T-helper 1 cell treated with Interleukin-12 subunit alpha and Interleukin-12 subunit beta and Interleukin-4 antibody, amounts not matched to agents 30 μg/mL and 1 μg/mL, for 36 hours (primary cell): ENCODE data around the gene DUSP28.

ENCODE experiments used
- H3K27ac Mint-ChIP-seq: one replicate; pipeline ENCODE4 v1.8.0; 2021; ENCODE audit warnings: mild to moderate bottlenecking, mixed read lengths
- H3K27me3 Mint-ChIP-seq: one replicate; pipeline ENCODE4 v1.8.0; 2021; ENCODE audit warnings: low read depth, mixed read lengths
- H3K36me3 Mint-ChIP-seq: one replicate; pipeline ENCODE4 v1.8.0; 2021; ENCODE audit warnings: low read depth, mixed read lengths
- H3K4me1 Mint-ChIP-seq: one replicate; pipeline ENCODE4 v1.8.0; 2021; ENCODE audit warnings: low read depth, mixed read lengths
- H3K4me3 Mint-ChIP-seq: one replicate; pipeline ENCODE4 v1.8.0; 2021; ENCODE audit warnings: mild to moderate bottlenecking, moderate library complexity, mixed read lengths
- H3K9me3 Mint-ChIP-seq: one replicate; pipeline ENCODE4 v1.8.0; 2021; ENCODE audit warnings: mixed read lengths

Gene DUSP28

GRCh38 chr2:240571314-240571973, 11.3 kb downstream of the DUSP28 start:
- H3K9me3 Mint-ChIP-seq = no peaks in the 10 kb centered on the region
- H3K4me1 Mint-ChIP-seq = peaks cover 28% of the 10 kb centered on the region
- H3K27me3 Mint-ChIP-seq = no peaks in the 10 kb centered on the region
- no peak overlapping the region for H3K27ac Mint-ChIP-seq
- H3K36me3 Mint-ChIP-seq = peaks cover 7% of the 10 kb centered on the region
- peak overlapping the region; percentile 49 for H3K4me3 Mint-ChIP-seq

DNA sequence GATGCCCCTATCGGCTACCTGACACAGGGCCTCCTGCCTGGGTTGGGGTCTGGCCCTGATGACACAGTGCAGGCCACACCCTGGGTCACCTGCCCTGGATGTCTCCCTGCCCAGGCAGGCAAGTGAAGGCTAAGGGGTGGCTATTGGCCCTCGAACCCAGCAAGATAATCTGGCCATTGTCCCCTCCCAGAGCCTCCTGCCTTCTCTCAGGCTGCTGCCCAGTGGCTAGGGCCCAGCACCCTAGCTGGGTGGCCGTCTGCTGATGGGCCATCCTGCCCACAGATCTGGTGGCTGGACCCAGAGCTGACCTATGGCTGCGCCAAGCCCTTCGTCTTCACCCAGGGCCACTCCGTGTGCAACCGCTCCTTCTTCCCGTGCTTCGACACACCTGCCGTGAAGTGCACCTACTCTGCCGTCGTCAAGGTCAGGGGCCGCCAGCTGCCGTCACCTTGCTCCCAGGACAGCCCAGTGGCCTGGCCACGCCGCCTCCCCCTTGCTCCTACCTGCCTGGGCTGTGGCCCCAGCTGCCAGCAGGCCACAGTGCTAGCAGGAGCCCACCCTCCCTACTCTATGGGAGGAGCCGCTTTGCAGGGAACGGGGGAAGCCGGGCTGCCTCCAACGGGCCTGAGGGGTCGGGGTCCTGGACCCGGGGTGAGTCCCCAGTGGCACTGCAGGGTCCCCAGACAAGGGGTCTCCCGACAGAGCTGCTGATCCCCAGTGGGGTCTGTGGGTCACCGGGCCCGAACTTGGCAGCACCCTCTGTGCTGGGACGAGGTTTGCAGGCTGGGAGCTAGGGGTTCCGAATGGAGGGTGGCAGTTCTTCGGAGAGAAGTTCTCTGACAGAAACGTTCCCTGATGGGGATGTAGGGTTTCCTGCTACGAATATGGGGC, 12.2 kb downstream of the DUSP28 start:
- Mint-ChIP-seq H3K27ac (no peak overlapping the region), H3K4me1 (peaks cover 23% of the 10 kb centered on the region), H3K9me3 (no peaks in the 10 kb centered on the region), H3K27me3 (no peaks in the 10 kb centered on the region), H3K4me3 (no peak overlapping the region), H3K36me3 (peaks cover 7% of the 10 kb centered on the region)

DNA sequence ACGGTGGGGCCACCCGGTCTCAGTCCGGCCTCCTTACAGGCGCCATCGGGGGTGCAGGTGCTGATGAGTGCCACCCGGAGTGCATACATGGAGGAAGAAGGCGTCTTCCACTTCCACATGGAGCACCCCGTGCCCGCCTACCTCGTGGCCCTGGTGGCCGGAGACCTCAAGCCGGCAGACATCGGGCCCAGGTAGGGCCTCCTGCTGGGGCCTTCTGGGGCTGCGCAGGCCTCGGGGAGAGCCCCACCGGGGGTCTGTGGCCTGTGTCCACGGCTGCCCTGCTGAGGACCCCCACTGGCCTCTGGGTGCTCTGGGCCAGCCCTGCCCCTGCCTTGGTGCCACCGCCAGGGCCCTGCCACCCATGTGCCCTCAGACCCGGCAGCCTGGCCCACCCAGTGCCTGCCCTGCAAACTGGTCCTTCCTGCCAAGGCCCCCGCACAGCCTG, 12.9 kb downstream of the DUSP28 start:
- Mint-ChIP-seq H3K27ac (no peak overlapping the region), H3K9me3 (no peaks in the 10 kb centered on the region), H3K36me3 (peaks cover 5% of the 10 kb centered on the region), H3K27me3 (no peaks in the 10 kb centered on the region), H3K4me3 (no peak overlapping the region), H3K4me1 (peaks cover 18% of the 10 kb centered on the region)

GRCh38 chr2:240573516-240574385, 13.6 kb downstream of the DUSP28 start:
- H3K27ac Mint-ChIP-seq = no peak overlapping the region
- no peak overlapping the region for H3K4me3 Mint-ChIP-seq
- no peaks in the 10 kb centered on the region for H3K9me3 Mint-ChIP-seq
- H3K36me3 Mint-ChIP-seq = peaks cover 7% of the 10 kb centered on the region
- H3K4me1 Mint-ChIP-seq = peaks cover 18% of the 10 kb centered on the region
- H3K27me3 Mint-ChIP-seq = no peaks in the 10 kb centered on the region

- no peak overlapping the region for H3K27ac Mint-ChIP-seq
- no peak overlapping the region for H3K4me3 Mint-ChIP-seq
- no peaks in the 10 kb centered on the region for H3K27me3 Mint-ChIP-seq
- peaks cover 19% of the 10 kb centered on the region for H3K4me1 Mint-ChIP-seq
- peaks cover 10% of the 10 kb centered on the region for H3K36me3 Mint-ChIP-seq
- H3K9me3 Mint-ChIP-seq = no peaks in the 10 kb centered on the region
Measured at GRCh38 chr2:240574386-240575100, 14.4 kb downstream of the DUSP28 start.

DNA sequence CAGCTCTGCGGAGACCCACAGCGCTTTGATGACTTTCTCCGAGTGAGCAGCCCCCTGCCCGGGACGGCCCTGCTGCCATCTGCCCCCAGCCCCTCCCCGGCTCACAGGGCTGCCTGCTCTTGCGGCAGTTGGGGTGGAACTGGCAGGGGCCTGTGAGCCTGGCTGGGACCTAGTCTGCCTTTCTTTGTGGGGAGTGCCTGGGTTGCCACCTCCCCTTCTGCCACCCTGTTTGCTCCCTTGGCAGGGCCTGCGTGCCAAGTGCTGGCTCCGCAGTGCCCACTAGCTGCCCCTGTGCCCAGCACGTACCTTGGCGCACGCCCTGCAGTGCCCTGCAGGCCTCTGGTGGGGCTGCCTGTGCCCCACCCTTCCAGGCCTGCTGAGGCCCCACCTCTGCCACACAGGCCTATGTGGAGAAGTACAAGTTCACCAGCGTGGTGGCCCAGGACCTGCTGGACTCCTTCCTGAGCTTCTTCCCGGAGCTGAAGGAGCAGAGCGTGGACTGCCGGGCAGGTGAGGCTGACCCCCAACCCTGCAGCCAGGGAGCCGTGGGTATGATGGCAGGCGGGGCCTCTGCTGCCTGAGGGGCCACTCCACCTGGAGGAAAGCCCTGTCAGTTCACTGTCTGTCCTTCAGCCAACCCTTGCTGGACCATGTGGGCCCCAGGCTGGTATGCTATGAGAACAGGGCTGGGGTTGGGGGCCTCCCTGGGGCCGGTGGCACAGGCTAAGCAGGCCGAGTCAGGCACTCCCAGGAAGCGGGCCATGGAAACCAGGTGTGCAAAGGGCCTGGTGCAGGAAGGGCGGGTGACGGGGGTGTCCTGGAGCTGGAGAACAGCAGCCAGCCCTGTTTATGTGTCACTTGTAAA, 15.2 kb downstream of the DUSP28 start:
- Mint-ChIP-seq H3K4me3 (no peak overlapping the region), H3K27ac (no peak overlapping the region), H3K9me3 (no peaks in the 10 kb centered on the region), H3K4me1 (peaks cover 22% of the 10 kb centered on the region), H3K36me3 (peaks cover 8% of the 10 kb centered on the region), H3K27me3 (no peaks in the 10 kb centered on the region)

- Mint-ChIP-seq H3K4me1 (peaks cover 22% of the 10 kb centered on the region), H3K27me3 (no peaks in the 10 kb centered on the region), H3K36me3 (peaks cover 15% of the 10 kb centered on the region), H3K4me3 (no peak overlapping the region), H3K9me3 (no peaks in the 10 kb centered on the region), H3K27ac (no peak overlapping the region)
Measured at GRCh38 chr2:240576036-240576435, 15.9 kb downstream of the DUSP28 start.

DNA sequence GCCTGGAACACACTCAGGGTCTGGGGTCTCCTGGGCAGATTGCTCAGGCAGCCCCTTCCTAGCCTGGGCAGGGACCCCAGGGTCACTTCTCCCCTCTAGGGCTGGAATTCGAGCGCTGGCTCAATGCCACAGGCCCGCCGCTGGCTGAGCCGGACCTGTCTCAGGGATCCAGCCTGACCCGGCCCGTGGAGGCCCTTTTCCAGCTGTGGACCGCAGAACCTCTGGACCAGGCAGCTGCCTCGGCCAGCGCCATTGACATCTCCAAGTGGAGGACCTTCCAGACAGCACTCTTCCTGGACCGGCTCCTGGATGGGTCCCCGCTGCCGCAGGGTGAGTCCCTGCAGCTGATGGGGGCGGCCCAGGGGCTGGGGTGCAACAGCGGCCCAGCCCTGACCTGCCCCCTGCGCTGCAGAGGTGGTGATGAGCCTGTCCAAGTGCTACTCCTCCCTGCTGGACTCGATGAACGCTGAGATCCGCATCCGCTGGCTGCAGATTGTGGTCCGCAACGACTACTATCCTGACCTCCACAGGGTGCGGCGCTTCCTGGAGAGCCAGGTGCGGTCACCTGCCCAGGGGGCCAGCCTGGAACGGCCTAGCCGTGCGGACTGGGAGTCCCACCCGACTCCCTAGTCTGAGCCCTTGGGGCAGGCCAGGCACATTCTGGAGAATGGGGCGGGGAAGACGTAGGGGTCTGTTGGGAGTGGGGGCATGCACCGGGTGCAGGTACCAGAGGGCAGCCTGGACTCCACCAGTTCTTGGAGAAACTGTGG, 16.5 kb downstream of the DUSP28 start:
- H3K36me3 Mint-ChIP-seq = peaks cover 13% of the 10 kb centered on the region
- H3K27me3 Mint-ChIP-seq = no peaks in the 10 kb centered on the region
- H3K27ac Mint-ChIP-seq = no peak overlapping the region
- no peaks in the 10 kb centered on the region for H3K9me3 Mint-ChIP-seq
- H3K4me3 Mint-ChIP-seq = no peak overlapping the region
- H3K4me1 Mint-ChIP-seq = peaks cover 18% of the 10 kb centered on the region

- Mint-ChIP-seq H3K27ac (no peak overlapping the region), H3K36me3 (peaks cover 15% of the 10 kb centered on the region), H3K9me3 (no peaks in the 10 kb centered on the region), H3K4me1 (peaks cover 19% of the 10 kb centered on the region), H3K27me3 (no peaks in the 10 kb centered on the region), H3K4me3 (no peak overlapping the region)
Measured at GRCh38 chr2:240577281-240578109, 17.3 kb downstream of the DUSP28 start.

DNA sequence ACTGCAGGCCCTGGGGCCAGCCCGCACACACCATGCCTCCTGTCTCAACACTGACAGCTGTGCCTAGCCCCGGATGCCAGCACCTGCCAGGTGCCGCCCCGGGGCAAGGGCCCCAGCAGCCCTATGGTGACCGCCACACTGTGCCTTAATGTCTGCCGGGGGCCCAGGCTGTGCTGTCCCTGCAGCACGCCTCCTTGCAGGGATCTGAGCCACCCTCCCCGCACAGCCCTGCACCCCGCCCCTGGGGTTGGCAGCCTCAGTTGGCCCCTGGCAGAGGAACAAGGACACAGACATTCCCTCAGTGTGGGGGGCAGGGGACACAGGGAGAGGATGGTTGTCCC, 17.9 kb downstream of the DUSP28 start:
- Mint-ChIP-seq H3K4me3 (no peak overlapping the region), H3K9me3 (no peaks in the 10 kb centered on the region), H3K27me3 (no peaks in the 10 kb centered on the region), H3K4me1 (peaks cover 21% of the 10 kb centered on the region), H3K27ac (no peak overlapping the region), H3K36me3 (peaks cover 15% of the 10 kb centered on the region)

- no peaks in the 10 kb centered on the region for H3K27me3 Mint-ChIP-seq
- H3K36me3 Mint-ChIP-seq = peaks cover 15% of the 10 kb centered on the region
- H3K4me1 Mint-ChIP-seq = peaks cover 21% of the 10 kb centered on the region
- no peaks in the 10 kb centered on the region for H3K9me3 Mint-ChIP-seq
- H3K27ac Mint-ChIP-seq = no peak overlapping the region
- no peak overlapping the region for H3K4me3 Mint-ChIP-seq
Measured at GRCh38 chr2:240578488-240578887, 18.3 kb downstream of the DUSP28 start.

- peaks cover 22% of the 10 kb centered on the region for H3K4me1 Mint-ChIP-seq
- peak overlapping the region; percentile 64 for H3K27ac Mint-ChIP-seq
- H3K36me3 Mint-ChIP-seq = peaks cover 15% of the 10 kb centered on the region
- no peak overlapping the region for H3K4me3 Mint-ChIP-seq
- no peaks in the 10 kb centered on the region for H3K27me3 Mint-ChIP-seq
- H3K9me3 Mint-ChIP-seq = no peaks in the 10 kb centered on the region
Measured at GRCh38 chr2:240579071-240579762, 19.1 kb downstream of the DUSP28 start.
